Coronary artery (tissue), 2 donors: ENCODE measurements around the gene GRIK1.

Source experiments
- DNase-seq: peaks from one replicate; pipeline ENCODE4 v3.0.0-alpha.2; 2017; ENCODE audit warnings: low spot score
- H3K27ac ChIP-seq, 2 donors: fragments of 200-600 bp; sonication (generic); one replicate each; pipeline ENCODE4 v1.5.1; 2016 to 2019
- H3K4me3 ChIP-seq: fragments of 200-600 bp; sonication (generic); 2 replicates; pipeline ENCODE4 v1.5.1; 2016; ENCODE audit warnings: mild to moderate bottlenecking, moderate library complexity
- CTCF ChIP-seq: fragments of 200-600 bp; sonication (generic); IDR thresholded peaks from one replicate; pipeline ENCODE4 v1.5.1; 2019; ENCODE audit warnings: antibody characterized with exemption

Gene GRIK1

DNA sequence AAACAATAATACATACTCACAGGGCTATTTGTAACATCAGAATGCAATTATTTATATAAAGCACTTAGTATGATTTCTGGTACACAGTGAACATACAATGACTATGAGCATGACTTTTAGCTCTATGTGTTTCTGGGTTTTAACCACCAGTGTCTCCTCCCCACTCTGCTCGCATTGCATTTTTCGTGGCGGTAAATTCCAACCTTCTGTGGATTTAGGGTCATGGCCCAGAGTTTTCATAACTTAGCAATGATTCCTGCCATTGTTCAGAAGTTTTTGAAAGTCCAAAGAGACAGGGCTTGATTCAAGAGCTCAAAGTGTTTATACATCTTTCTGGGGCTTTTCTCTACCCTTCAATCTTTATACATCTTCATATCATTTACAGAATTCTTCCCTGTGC lies 449.8 kb downstream of the GRIK1 start:
- Histone ChIP-seq H3K4me3 (no peak overlapping the region), H3K27ac (no peak overlapping the region)
- DNase-seq = no peak
- TF ChIP-seq CTCF = no peak

- Histone ChIP-seq H3K4me3 (no peak overlapping the region), H3K27ac (no peak overlapping the region)
- no peak for DNase-seq
- no peak for TF ChIP-seq CTCF
Observed at GRCh38 chr21:29487154-29487553, 452.6 kb downstream of the GRIK1 start.
